ENCODE data around the gene DOCK1.
"Not testable (repeated sequence)": the region's sequence is repeated elsewhere in the genome, so short reads cannot be mapped to it uniquely, and the experiment has no call there.

The DOCK1 gene

DNA sequence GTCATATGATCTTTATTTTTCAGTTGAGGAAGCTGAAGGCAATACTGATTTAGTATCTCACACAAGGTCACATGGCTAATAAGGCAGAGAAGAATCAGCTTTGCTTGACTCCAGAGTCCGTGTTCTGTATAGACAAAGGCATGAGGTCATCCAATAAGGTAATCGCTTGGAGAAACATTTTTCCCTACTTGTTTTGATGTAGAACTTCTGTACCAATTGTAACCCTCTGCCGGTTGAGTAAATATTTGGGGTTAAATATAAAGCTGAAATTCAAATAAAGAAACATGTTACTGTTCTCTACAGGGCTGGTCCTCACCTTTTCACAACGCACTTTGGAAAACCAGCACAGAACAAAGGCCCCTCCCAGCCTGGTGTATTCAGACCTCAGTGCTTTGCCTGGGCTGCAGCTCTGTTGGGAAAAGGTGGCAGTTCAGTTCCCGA lies 374.1 kb downstream of the DOCK1 start:
- DNase-seq (ENCODE audit: low spot score): no peak

DNA sequence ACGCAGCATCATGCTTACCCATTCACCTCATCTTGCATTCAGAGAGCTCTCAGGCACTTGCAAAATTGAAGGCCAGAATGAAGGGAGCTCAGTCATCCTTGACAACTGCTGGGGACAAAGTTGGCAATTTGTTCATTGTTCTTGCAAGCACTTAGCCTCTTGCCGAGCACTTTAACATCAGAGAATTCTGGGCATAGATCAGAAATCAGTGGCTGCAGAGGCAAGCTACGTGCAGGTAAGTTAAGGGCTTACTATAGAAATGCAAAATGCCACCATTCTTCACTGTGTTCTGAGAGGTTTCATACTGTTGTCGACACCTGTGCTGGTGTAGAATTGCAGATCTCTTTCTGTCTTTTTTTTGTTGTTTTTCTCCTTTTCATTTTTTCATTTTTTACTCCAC lies 375.2 kb downstream of the DOCK1 start:
- DNase-seq (ENCODE audit: low spot score): no peak

DNA sequence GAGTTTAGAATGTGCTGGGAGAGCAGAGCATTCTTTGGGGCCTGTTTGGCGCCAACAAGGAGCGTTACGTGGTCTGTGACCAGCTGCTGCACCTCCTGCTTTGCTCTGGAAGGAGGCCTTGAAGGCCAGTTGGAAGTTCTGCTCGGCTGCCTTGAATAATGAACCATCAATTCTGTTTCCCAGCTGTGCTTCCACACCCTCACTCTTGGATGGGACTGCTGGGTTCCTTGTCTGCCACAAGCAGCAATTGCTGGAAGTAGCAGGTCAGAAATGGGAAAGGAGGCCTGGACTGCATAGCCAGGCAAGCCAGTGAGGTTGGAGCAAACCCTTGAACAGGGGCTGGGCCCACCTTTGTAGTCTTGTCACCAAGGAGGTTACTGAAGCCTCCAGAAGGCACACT lies 377.8 kb downstream of the DOCK1 start:
- DNase-seq (ENCODE audit: low spot score): no peak

DNA sequence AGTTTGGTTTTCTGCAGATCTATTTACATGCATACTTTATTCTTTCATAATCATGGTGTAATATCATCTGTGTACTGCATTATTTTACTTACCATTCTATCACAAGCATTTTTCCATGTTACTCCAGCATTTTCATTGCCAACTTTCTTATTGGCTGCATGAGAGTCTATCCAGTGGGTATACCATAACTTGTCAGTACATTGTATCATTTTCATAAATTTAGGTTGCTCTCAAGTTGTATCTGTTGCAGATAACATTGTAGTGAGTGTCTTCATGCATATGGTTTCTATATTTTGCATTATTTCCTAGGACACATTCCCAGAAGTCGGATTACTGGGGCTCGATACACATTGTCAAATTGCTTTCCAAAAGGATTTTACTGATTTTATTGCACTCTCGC lies 378.3 kb downstream of the DOCK1 start:
- no peak for DNase-seq (ENCODE audit: low spot score)

DNA sequence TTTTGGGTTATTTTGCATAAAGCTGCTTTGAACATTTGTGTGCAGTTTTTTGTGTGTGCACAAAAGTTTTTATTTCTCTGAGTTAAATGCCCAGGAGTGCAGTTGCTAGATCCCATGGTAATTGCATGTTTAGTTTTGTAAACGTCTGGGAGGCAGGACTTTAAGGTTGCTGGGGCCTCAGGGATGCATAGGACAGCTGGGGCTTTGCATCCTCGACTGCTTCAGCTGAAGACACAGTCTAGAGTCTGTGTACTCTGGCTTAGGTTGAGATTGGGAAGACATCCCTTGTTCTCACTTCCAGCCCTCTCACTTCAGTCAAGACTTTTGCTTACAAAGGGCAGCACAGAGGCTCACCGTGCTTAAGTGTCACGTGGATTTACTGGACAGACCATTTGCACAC lies 385.6 kb downstream of the DOCK1 start:
- no peak for DNase-seq (ENCODE audit: low spot score)

DNA sequence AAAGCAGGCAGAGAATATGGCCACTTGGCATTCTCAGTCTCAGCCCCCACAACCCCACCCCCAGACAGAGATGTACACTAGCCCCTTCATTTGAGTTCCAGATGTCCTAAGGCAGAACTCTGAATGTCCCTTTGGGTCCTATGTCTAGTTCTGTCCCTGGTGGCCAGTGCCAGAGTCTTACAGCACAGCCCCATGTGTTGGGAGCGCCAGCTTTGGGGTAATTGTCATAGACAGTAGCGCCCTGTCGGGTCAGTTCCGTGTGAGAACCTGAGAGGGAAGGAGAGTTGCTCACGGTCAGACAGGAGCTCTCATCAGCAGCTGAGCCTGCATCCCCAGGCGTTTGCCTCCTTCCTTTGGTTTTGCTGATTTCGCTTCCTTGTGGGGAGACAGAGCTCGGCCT lies 386.1 kb downstream of the DOCK1 start:
- DNase-seq (ENCODE audit: low spot score): no peak

DNA sequence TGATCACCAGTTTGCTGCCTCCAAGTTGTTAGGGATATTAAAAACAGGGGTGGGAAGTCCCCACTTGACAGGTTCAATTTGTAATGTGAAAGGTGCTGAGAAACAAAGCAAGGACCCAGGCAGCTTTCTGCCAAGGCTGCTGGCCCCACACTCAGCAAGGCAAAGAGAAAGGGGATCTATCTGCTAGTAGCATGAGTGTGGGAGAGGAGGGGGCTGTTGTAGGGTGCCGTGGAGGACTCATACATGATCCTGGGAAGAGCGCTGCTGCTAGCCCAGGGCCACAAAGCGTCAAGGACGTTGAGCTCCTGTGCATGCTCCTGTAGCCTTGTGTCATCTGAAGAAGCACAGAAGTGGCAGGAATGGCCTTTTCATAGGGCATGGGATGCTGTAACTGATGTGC lies 387.7 kb downstream of the DOCK1 start:
- DNase-seq (ENCODE audit: low spot score): no peak

DNA sequence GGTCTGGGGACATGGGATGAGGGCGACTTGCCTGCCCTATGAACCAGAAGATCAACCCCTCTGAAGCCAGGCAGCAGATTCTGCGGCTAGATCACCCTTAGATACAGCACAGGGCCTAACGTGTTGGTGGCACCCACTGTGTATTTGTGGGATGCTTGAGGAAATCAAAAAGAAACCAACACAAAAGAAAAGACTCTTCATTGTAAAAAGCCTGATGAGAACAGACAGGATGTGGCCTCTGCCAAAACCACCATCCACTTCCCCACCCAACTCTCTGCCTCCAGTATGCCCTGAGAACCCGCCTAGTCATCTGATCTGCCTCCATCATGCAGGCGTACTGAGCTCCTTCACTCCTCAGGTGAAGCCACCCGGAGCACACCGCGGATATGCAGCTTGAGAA lies 388.4 kb downstream of the DOCK1 start:
- DNase-seq (ENCODE audit: low spot score): peak; percentile 57

DNA sequence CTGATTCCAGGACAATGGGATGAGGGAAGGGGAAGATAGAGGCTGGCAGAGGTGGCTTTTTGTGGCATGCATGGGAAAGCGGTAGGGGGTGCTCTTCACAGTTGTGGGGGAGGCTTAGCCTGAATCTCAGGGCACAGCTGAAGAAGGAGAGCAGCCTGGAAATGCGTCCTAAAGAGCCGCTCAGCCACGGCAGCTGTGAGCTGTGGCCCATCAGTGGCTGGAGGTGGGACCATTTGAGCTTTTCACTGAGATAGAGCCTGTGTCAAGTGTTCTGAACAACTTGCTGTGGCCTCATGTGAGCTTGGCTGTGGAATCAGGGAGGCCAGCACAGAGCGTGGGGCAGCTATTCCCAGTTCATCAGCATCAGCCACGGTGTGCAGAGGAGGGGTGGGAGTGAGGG lies 391.5 kb downstream of the DOCK1 start:
- no peak for DNase-seq (ENCODE audit: low spot score)

DNA sequence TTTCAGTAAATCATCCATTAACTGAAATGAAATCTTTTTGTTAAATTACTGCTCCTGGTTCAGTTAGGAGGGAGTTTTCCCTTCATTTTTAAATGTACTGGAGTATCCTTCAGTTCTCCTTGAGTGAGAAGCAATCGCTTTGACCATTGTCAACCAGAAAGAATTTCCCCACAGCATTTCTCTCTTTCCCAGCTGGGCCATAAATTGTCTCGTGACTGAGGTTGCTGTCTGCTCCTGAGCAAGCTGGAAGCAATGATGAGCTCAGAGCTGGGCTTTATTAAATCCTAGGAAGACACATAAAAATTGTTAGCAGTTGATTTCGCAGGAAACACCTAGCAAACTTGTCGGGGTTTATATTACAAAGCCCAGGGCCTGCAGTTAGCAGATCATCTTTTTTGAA lies 393.2 kb downstream of the DOCK1 start:
- DNase-seq (ENCODE audit: low spot score): no peak

DNA sequence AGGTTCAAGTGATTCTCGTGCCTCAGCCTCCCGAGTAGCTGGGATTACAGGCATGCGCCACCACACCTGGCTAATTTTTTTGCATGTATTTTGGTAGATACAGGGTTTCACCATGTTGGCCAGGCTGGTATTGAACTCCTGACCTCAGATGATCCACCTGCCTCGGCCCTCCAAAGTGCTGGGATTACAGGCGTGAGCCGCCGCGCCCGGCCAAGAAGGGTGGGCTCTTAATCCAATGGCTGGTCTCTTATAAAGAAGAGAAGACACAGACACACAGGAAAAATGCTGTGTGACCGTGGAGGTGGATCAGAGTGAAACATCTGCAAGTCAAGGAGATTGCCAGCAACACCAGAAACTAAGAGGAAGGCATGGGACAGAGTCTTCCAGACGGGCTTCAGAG lies 394.0 kb downstream of the DOCK1 start:
- DNase-seq (ENCODE audit: low spot score): not testable (repeated sequence)

DNA sequence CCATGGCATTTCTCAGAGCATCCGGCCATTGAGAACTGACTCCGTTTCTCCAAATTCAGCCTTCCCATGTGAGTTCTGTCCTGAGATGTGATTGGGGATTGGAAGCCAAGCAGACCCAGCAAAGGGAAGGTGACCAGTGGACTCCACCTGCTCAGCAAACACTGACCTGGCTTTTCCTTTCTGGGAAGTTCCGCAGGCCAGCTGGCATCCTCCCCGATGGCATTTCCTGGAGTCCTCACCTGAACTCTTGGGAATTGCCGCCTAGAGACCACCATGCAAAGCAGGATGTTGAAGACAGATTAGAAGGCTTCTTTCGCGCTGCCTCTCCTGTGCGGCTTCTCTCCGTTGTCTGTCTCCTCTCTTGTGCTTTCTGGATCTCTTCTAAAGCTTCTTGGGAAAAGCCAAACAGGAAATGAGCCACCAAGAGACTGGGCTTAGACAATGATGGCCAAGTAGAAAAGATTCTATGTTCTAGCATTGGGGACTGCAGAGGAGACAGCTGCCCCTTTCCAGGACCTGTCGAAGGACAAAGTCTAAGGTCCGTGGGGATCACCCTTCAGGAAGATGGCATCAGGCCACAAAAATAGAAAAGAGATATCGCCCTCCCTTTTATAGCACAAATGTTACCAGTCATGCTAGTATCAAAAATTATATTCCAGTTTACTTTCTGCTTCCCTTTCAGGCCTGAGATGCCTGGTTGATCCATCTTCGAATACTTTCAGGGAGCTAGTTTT lies 394.9 kb downstream of the DOCK1 start:
- no peak for DNase-seq (ENCODE audit: low spot score)

DNA sequence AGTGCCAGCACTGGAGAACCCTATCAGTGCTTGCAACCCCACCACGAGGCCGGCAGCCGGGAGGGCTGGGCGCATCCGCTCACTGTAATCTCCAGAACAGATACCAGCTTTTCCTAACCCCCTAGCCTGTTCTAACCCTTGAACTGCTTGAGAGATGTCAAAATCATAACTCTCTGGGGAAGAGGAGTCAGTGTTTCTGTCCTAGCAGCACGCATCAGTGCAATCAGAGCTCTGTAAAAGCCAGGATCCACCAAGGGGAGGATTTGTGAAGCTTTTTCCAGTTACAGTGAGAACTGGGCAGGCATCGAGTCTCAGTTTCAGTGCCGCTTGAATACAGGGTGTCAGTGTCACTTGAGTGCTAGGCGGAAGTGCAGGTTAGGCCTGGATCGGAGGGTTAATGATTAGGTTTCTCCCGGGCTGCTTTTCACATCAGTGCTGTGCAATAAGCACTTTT lies 395.7 kb downstream of the DOCK1 start:
- DNase-seq (ENCODE audit: low spot score): no peak

DNA sequence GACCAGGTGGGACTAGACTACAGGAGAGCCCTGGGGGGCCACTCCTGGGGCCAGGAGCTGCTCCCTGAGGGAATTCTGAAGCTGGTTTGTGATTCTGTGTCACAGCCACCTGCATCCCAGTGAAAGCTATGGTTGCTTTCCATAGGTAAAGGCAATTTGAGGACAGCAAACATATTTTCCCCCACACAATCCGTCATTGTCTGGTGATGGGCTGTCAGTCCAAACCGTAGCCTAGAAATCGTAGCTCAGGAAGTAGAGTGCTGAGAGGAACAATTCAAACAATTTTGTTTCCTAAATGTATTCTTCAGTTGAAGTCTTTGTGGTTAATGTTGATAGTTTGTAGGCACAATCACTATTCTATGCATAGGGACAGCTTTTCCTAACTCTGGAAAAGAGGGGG lies 397.1 kb downstream of the DOCK1 start:
- DNase-seq (ENCODE audit: low spot score): no peak

DNA sequence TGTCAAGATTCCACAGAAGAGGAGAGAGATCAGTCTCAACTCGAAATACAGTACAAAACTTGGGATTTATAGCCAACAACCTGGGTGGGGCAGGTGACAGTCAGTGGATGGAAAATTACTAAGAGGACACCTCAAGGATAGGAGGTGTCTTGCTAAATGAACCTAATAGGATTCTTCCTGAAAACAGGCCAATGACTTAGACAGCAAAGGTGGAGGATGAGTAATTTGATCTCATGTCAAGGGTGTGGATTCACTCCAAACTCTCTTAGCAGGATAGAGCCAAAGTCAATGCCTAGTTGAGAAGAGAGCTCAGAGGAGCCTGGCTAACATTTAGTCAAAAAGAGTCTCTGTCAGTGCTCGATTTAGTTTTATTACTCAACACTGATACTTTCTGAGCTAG lies 397.9 kb downstream of the DOCK1 start:
- DNase-seq (ENCODE audit: low spot score): no peak

DNA sequence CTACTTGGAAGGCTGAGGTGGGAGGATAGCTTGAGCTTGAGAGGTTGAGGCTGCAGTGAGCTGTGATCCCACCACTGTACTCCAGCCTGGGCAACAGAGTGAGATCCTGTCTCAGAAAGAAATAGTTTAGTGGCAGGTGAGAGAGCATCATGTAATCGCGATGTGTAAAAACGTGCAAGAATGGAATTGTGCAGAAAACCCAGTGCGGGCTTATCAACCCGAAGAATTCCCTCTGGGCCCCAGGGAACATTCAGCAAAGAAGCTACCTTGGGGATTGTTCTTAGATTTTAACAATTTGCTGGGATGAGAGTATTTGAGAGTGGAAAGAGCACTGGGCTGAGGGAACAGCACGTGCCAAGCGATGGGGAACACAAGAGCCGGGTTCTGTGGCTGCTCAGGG lies 398.5 kb downstream of the DOCK1 start:
- DNase-seq (ENCODE audit: low spot score): no peak

DNA sequence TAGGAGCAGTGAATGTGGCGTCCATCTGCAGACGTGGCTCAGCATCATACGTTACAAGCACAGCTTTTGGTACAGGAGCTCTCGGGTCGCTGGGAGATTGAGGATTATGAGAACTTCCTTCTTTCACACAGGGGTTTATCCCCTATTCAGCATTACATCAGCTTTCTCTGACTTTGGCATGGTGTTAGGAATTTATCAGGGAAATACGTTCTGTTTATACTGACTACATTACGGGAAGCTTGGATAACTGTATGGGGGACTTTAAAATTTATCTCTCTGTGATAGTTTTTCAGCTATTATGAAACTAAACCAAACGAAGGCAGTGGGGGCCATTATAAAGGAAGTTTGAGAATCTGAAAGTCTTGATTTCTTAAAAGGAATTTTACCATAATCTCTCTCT lies 401.3 kb downstream of the DOCK1 start:
- DNase-seq (ENCODE audit: low spot score): no peak

DNA sequence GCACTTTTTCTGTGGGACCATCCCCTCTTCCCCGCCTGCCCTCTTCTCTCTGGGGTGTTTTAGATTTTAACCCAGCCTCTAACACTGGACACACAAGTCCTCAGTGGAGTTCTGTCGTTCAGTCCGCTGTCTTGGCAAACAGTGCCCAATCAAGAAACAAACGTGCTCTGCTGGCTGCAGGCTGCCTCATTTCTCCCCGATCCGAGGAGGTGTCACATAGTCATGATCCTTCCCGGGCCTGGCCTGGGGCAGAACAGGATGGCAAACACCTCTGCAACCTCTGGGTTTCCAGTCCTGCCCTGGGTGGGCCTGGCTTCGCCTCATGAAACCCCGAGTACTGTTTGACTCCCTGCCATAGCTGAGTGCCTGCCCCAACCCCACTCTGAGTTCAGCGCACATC lies 402.1 kb downstream of the DOCK1 start:
- DNase-seq (ENCODE audit: low spot score): no peak

DNA sequence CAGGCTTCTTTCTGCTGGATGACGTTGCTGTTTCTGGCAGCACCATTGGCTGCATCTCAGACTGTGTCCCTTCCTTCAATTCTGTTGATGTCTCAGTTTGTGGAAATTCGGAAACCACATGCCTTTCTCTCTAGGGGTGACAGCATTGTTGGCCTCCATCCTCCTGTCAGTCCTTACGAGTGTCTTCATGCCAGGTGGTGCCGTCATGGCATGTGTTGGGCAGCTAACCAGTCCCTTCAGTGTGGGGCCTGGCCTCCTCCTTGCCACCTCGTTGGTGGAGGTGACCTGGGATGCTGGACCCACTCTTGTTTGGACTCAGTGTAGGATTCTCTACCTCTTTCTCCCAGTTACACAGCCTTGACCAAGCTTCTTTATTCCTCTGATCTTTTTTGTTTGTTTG lies 402.8 kb downstream of the DOCK1 start:
- DNase-seq (ENCODE audit: low spot score): no peak

DNA sequence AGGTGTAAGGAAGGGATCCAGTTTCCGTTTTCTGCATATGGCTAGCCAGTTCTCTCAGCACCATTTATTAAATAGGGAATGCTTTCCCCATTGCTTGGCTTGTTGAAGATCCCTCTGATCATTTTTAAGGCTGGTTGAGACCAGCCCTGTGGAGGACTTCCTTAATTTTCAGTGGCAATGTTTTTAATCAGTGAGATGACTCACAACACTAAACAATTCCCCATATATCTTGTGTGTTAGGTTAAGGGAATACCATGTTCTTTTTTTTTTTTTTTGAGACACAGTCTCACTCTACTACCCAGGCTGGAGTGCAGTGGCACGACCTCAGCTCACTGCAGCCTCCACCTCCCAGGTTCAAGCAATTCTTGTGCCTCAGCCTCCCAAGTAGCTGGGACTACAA lies 404.4 kb downstream of the DOCK1 start:
- DNase-seq (ENCODE audit: low spot score): not testable (repeated sequence)

DNA sequence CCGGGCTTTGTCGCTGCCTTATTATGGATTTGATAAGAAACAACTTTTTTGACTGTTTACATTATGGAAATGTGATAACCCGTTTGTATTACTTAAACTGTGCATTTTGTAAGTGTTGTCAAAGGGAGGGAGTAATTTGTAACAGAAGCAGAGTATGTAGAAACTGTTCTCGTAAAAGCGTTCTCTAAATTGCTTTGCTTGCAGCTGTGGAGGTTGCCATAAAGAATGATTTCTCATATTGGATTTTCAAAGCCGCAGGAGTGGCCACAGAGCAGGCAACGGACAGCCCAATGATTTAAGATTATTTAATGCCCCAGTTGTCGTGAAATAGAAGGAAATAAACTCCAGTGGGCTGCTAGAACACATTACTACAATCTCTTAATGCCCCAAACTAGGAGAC lies 405.2 kb downstream of the DOCK1 start:
- DNase-seq (ENCODE audit: low spot score): no peak

DNA sequence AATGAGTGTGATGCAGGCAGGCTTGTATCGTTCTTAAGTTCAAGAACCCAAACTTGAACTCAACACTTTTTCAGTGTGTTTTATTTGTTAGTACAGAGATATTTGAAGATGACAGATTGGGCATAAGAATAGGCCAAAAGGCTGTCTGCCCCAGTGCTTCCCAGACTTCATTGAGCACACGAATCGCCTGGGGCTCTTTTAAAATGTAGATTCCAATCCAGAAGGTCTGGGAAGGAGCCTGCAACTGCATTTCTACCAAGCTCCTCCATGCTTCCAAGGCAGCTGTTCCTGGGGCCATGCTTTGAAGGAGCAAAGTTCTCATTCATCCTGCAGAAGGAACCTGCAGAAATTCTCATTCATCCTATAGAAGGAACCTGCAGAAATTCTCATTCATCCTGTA lies 405.7 kb downstream of the DOCK1 start:
- DNase-seq (ENCODE audit: low spot score): no peak

DNA sequence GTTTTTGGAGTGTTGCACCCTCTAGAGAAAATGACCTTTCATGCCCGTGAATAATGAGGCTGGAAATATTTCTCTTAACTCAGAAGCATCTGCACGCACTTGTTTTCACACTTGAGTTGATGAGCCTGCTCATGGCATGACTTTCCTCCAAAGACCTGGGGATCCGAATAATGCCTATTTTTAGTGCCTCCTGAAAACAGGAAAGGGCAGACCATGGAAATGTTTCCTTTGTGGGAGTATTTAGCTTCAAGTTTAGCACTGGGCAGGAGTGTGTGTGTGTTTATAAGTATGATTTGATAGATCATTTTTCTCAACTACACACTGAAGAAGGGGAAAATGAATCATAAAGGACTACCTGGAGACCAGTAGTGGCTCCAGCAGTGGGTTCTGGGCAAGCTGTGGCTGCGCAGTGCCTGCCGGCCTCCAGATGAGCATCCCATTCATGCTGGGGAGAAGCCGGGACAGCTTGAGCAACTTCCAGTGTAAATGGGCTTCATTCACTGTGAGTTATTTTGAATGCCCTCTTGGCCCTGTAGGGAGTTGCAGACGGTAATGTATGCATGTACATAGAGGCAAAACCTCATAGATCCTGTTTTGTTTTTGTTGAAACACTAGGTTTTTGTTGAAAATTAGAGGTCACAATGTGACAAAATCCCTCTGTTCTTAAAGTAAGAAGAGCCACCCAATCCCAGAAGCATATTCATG lies 408.9 kb downstream of the DOCK1 start:
- no peak for DNase-seq (ENCODE audit: low spot score)

DNA sequence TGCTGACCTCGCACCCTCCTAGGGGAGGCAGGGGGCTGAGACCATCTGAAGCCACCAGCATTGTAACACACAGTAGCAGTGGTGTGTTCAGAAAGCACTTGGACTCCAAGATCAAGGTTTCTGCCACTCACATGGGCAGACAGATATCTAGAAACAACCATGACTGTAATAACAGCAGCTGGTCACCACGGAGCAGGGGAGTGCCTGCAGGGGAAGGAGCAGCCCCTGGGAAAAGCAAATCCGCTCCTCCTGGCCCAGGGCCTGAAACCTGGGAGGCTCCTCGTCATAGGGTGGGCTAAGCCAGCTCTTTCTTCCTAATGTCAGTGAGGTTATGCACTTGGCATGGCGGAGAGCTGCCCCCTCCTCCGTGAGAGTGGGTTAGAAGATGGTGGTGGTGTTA lies 409.6 kb downstream of the DOCK1 start:
- no peak for DNase-seq (ENCODE audit: low spot score)
